Keratinocyte (primary cell): Measurements from ENCODE around the gene RASSF1. TPM values are rescaled to one million over a fixed set of nuclear protein-coding genes. Genes with fewer than 3 reads are reported as not detected.

Experiments
- DNase-seq: peaks from one replicate; pipeline ENCODE4 v3.0.0-alpha.2; 2011; ENCODE audit warnings: low read depth, missing footprints, low spot score
- FAIRE-seq: peaks from 2 replicates; lab custom pipeline; 2011; peaks lifted over from hg19 to GRCh38; lab: Jason Lieb, UNC
- H2AFZ ChIP-seq: 2 replicates; pipeline ENCODE4 v1.6.0; 2012; ENCODE audit warnings: low read length, control low read depth, inconsistent platforms; ENCODE audit not compliant: control insufficient read depth
- H3K27ac ChIP-seq: 2 replicates; pipeline ENCODE4 v1.5.1; 2011; ENCODE audit warnings: low read length; ENCODE audit not compliant: control insufficient read depth, insufficient read depth
- H3K27me3 ChIP-seq: 3 replicates; pipeline ENCODE4 v1.6.0; 2011; ENCODE audit warnings: low read length; ENCODE audit not compliant: control insufficient read depth, insufficient read depth; ENCODE audit errors: extremely low read depth
- H3K36me3 ChIP-seq, 2 experiments: 2 replicates in 1 of 2; 3 replicates in 1 of 2; pipeline ENCODE4 v1.5.1; 2011; ENCODE audit warnings: low read length in 2 of 2, mild to moderate bottlenecking in 1 of 2; ENCODE audit not compliant: control insufficient read depth in 2 of 2, insufficient read depth in 2 of 2; ENCODE audit errors: extremely low read depth in 1 of 2
- H3K4me1 ChIP-seq: 3 replicates; pipeline ENCODE4 v1.5.1; 2011; ENCODE audit warnings: low read length; ENCODE audit not compliant: control insufficient read depth, insufficient read depth; ENCODE audit errors: extremely low read depth
- H3K4me2 ChIP-seq: 3 replicates; pipeline ENCODE4 v1.6.0; 2011; ENCODE audit warnings: low read depth, low read length; ENCODE audit not compliant: control insufficient read depth, insufficient read depth; ENCODE audit errors: extremely low read depth
- H3K4me3 ChIP-seq, 3 experiments: fragments of 200-600 bp in 1 of 3; sonication (generic) in 1 of 3; 2 replicates in 2 of 3; 3 replicates in 1 of 3; pipeline ENCODE4 v1.5.1; 2011 to 2016; ENCODE audit warnings: low read length in 3 of 3, mild to moderate bottlenecking in 3 of 3, control low read depth in 2 of 3, inconsistent platforms in 1 of 3, low read depth in 1 of 3, mixed read lengths in 1 of 3, mixed run types in 1 of 3, moderate library complexity in 1 of 3; ENCODE audit not compliant: control insufficient read depth in 2 of 3, insufficient read depth in 2 of 3; ENCODE audit errors: extremely low read depth in 1 of 3
- H3K79me2 ChIP-seq: 2 replicates; pipeline ENCODE4 v1.6.0; 2012; ENCODE audit warnings: low read length; ENCODE audit not compliant: control insufficient read depth, insufficient read depth
- H3K9ac ChIP-seq: 3 replicates; pipeline ENCODE4 v1.6.0; 2011; ENCODE audit warnings: low read length; ENCODE audit not compliant: control insufficient read depth, insufficient read depth; ENCODE audit errors: extremely low read depth
- H3K9me1 ChIP-seq: 3 replicates; pipeline ENCODE4 v1.6.0; 2011; ENCODE audit warnings: low read length; ENCODE audit not compliant: control insufficient read depth, insufficient read depth; ENCODE audit errors: extremely low read depth
- H3K9me3 ChIP-seq: 2 replicates; pipeline ENCODE4 v1.5.1; 2012; ENCODE audit warnings: low read depth, low read length; ENCODE audit not compliant: control insufficient read depth
- H4K20me1 ChIP-seq: 3 replicates; pipeline ENCODE4 v1.6.0; 2011; ENCODE audit warnings: low read length; ENCODE audit not compliant: control insufficient read depth, insufficient read depth; ENCODE audit errors: extremely low read depth
- CTCF ChIP-seq, 3 experiments: IDR thresholded peaks in 1 of 3; conservative IDR thresholded peaks in 1 of 3; optimal IDR thresholded peaks in 1 of 3; 2 replicates in 2 of 3; 3 replicates in 1 of 3; pipeline versions ENCODE3 to v1.5.1; 2011; ENCODE audit warnings: low read length in 3 of 3, mild to moderate bottlenecking in 3 of 3, moderate library complexity in 2 of 3, control low read depth in 1 of 3, inconsistent platforms in 1 of 3; ENCODE audit not compliant: insufficient read depth in 2 of 3; ENCODE audit errors: extremely low read depth in 1 of 3
- EZH2 ChIP-seq: IDR thresholded peaks from one replicate; pipeline ENCODE4 v1.6.1; 2012; ENCODE audit warnings: inconsistent platforms, mild to moderate bottlenecking, low read length, moderate library complexity
- dilution Hi-C: fragments of 300-500 bp; cut with MboI; formaldehyde crosslinking; loops from one replicate; pipeline ENCODE4 v1.7.0; 2020; ENCODE audit warnings: low sequenced_read_pairs; ENCODE audit not compliant: extremely low pct_ligation_motif_present
- polyA plus RNA-seq, 5 experiments: library from polyadenylated mRNA; depleted of rRNA in 3 of 5; stranded (reverse) in 3 of 5; stranded (forward) in 1 of 5; unstranded in 1 of 5; fragments of >200 nt; gene quantifications; 1 replicate in 1 of 5; 2 replicates in 3 of 5; 3 replicates in 1 of 5; pipeline versions ENCODE4 v1.2.1 to v1.2.3, GENCODE V29; 2011 to 2012; ENCODE audit warnings: missing spikeins in 2 of 5, low read depth in 1 of 5, low replicate concordance in 1 of 5

RASSF1 gene
- polyA plus RNA-seq, 1 donor (not counting 4 experiments of a cell fraction or from before 2014, with no cell fraction given) = 28.5 TPM

- H3K4me1 ChIP-seq = peaks cover 36% of the 10 kb centered on the region
- H3K27me3 ChIP-seq = no peaks in the 10 kb centered on the region
- H3K9ac ChIP-seq = no peak overlapping the region
- TF ChIP-seq EZH2 = no peak
- no peak for TF ChIP-seq CTCF (optimal IDR thresholded peaks at IDR 0.05 in 1 of 3, IDR thresholded peaks at IDR 0.05 in 1 of 3, conservative IDR thresholded peaks at IDR 0.05 in 1 of 3; ENCODE audit: extremely low read depth in 1 of 3, insufficient read depth in 2 of 3, low read length in 3 of 3)
- no peaks in the 10 kb centered on the region for H4K20me1 ChIP-seq
- H3K79me2 ChIP-seq = peaks cover 6% of the 10 kb centered on the region
- H3K4me2 ChIP-seq = no peak overlapping the region
- no peak overlapping the region for H3K27ac ChIP-seq
- no peak overlapping the region for H2AFZ ChIP-seq
- no peaks in the 10 kb centered on the region for H3K9me3 ChIP-seq
- DNase-seq = no peak
- FAIRE-seq = no peak
- dilution Hi-C loops = no loop called here
- H3K4me3 ChIP-seq = no peak overlapping the region
- H3K36me3 ChIP-seq = no peaks in the 10 kb centered on the region
- no peaks in the 10 kb centered on the region for H3K9me1 ChIP-seq
Observed at GRCh38 chr3:50341996-50342650, 1.5 kb upstream of the RASSF1 start.

GRCh38 chr3:50341537-50341936 lies 901 bp upstream of the RASSF1 start:
- H3K9me3 ChIP-seq = no peaks in the 10 kb centered on the region
- no peak overlapping the region for H3K27ac ChIP-seq
- no peaks in the 10 kb centered on the region for H3K9me1 ChIP-seq
- H3K4me2 ChIP-seq = no peak overlapping the region
- no peaks in the 10 kb centered on the region for H4K20me1 ChIP-seq
- TF ChIP-seq CTCF (optimal IDR thresholded peaks at IDR 0.05 in 1 of 3, IDR thresholded peaks at IDR 0.05 in 1 of 3, conservative IDR thresholded peaks at IDR 0.05 in 1 of 3; ENCODE audit: extremely low read depth in 1 of 3, insufficient read depth in 2 of 3, low read length in 3 of 3) = no peak
- TF ChIP-seq EZH2 = no peak
- FAIRE-seq = no peak
- H3K79me2 ChIP-seq = peaks cover 10% of the 10 kb centered on the region
- dilution Hi-C loops = no loop called here
- H3K36me3 ChIP-seq = no peaks in the 10 kb centered on the region
- no peak for DNase-seq
- H3K9ac ChIP-seq = no peak overlapping the region
- H3K4me1 ChIP-seq = peaks cover 36% of the 10 kb centered on the region
- no peak overlapping the region for H3K4me3 ChIP-seq
- H2AFZ ChIP-seq = no peak overlapping the region
- H3K27me3 ChIP-seq = no peaks in the 10 kb centered on the region
